Measurements from ENCODE around the gene JAKMIP2.

The JAKMIP2 gene

DNA sequence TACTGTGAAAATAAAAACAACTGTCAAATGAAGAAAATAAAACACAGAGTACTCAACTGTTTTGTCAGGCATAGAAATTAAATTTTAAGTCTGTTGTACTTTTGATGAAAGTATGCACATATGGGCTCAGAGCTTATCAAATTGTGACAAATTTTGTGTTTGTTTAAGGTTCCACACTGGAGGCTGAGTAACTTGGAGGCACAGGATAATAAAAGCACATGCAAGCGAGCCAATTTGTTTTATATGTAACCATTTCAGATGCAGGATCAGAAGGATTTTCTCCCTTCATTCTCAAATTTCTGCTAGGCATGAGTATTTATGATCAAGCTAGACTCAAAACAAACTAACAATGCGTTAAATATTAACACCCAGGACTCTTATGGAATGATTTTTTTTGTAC lies 87.8 kb downstream of the JAKMIP2 start:
- Histone ChIP-seq H3K4me2 (ENCODE audit: low read length) (no peak overlapping the region), H3K4me3 (ENCODE audit: low read length) (no peak overlapping the region), H3K36me3 (ENCODE audit: control insufficient read depth, low read length) (no peaks in the 10 kb centered on the region; the same call in 1 of the 2 replicates), H3K27ac (ENCODE audit: low read depth, low read length) (no peak overlapping the region), H3K9me3 (ENCODE audit: control insufficient read depth, insufficient read depth, low read length) (peaks cover 26% of the 10 kb centered on the region), H3K4me1 (ENCODE audit: control insufficient read depth, low read length) (no peaks in the 10 kb centered on the region), H3K9me2 (replicated peaks; ENCODE audit: control insufficient read depth, low read length) (no peaks in the 10 kb centered on the region), H3K27me3 (ENCODE audit: control insufficient read depth, low read length) (no peaks in the 10 kb centered on the region), H4K20me1 (ENCODE audit: control insufficient read depth, insufficient read depth, low read depth, low read length) (no peaks in the 10 kb centered on the region), H3K79me2 (ENCODE audit: control insufficient read depth, low read length) (no peaks in the 10 kb centered on the region), H3F3A (ENCODE audit: control insufficient read depth, insufficient read depth) (no peaks in the 10 kb centered on the region)
- TF ChIP-seq, protein P1, sequence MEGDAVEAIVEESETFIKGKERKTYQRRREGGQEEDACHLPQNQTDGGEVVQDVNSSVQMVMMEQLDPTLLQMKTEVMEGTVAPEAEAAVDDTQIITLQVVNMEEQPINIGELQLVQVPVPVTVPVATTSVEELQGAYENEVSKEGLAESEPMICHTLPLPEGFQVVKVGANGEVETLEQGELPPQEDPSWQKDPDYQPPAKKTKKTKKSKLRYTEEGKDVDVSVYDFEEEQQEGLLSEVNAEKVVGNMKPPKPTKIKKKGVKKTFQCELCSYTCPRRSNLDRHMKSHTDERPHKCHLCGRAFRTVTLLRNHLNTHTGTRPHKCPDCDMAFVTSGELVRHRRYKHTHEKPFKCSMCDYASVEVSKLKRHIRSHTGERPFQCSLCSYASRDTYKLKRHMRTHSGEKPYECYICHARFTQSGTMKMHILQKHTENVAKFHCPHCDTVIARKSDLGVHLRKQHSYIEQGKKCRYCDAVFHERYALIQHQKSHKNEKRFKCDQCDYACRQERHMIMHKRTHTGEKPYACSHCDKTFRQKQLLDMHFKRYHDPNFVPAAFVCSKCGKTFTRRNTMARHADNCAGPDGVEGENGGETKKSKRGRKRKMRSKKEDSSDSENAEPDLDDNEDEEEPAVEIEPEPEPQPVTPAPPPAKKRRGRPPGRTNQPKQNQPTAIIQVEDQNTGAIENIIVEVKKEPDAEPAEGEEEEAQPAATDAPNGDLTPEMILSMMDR (IDR thresholded peaks at IDR 0.05; ENCODE audit: low read depth, low read length, poor library complexity, severe bottlenecking) = no peak
- TF ChIP-seq EZH2phosphoT487 (IDR thresholded peaks at IDR 0.05; ENCODE audit: borderline replicate concordance, low read length) = no peak

DNA sequence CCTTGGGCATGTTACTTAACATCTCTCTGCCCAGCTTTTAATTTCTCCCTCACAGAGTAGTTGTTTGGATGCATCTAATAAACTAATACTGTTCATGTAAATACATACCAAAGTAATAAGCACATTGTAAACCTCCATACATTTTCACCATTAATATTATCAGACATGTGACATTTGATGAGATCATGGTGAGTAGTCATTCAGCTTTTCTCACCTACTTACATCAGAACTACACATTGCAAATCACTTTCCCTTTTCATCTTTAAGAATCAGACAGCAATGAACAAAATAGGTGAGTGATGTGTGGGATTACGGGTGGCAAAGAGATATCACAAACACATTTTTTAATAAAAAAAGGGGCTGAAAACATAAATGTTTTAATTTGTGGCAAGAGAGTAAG lies 89.3 kb downstream of the JAKMIP2 start:
- Histone ChIP-seq H3K9me2 (replicated peaks; ENCODE audit: control insufficient read depth, low read length) (no peaks in the 10 kb centered on the region), H3K79me2 (ENCODE audit: control insufficient read depth, low read length) (no peaks in the 10 kb centered on the region)

DNA sequence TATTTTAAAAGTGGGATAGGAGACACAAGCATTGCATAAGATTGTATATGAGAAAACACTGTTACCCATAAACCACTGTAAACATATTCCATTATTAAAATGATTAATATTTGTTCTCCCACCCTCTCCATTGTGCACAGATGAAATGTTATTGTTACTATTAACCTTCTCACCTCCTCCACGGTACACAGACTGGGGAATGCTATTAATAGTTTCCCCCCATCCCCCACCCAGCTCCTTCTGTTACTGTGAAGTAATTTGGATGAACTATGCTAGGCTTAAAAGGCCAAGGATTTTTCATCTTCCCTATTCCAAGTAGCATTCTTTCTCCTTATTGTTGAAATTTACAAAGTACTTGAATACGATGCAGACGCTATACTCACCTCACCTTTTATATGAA lies 91.4 kb downstream of the JAKMIP2 start:
- Histone ChIP-seq H3K4me3 (ENCODE audit: low read length) (no peak overlapping the region), H3K9me3 (ENCODE audit: control insufficient read depth, insufficient read depth, low read length) (no peaks in the 10 kb centered on the region), H3F3A (ENCODE audit: control insufficient read depth, insufficient read depth) (no peaks in the 10 kb centered on the region), H4K20me1 (ENCODE audit: control insufficient read depth, insufficient read depth, low read depth, low read length) (no peaks in the 10 kb centered on the region), H3K27me3 (ENCODE audit: control insufficient read depth, low read length) (no peaks in the 10 kb centered on the region), H3K9me2 (replicated peaks; ENCODE audit: control insufficient read depth, low read length) (no peaks in the 10 kb centered on the region), H3K79me2 (ENCODE audit: control insufficient read depth, low read length) (no peaks in the 10 kb centered on the region), H3K4me1 (ENCODE audit: control insufficient read depth, low read length) (no peaks in the 10 kb centered on the region), H3K36me3 (ENCODE audit: control insufficient read depth, low read length) (no peaks in the 10 kb centered on the region), H3K4me2 (ENCODE audit: low read length) (no peak overlapping the region), H3K27ac (ENCODE audit: low read depth, low read length) (no peak overlapping the region)
- TF ChIP-seq EZH2phosphoT487 (IDR thresholded peaks at IDR 0.05; ENCODE audit: borderline replicate concordance, low read length) = no peak
- TF ChIP-seq, protein P1 (IDR thresholded peaks at IDR 0.05; ENCODE audit: low read depth, low read length, poor library complexity, severe bottlenecking) = no peak

More for the DNA sequence above, 89.3 kb downstream of the JAKMIP2 start:
- Histone ChIP-seq H3K9me3 (ENCODE audit: control insufficient read depth, insufficient read depth, low read length) (peaks cover 12% of the 10 kb centered on the region), H3K27ac (ENCODE audit: low read depth, low read length) (no peak overlapping the region), H3K4me3 (ENCODE audit: low read length) (no peak overlapping the region), H3K36me3 (ENCODE audit: control insufficient read depth, low read length) (no peaks in the 10 kb centered on the region), H3K4me1 (ENCODE audit: control insufficient read depth, low read length) (no peaks in the 10 kb centered on the region), H3K27me3 (ENCODE audit: control insufficient read depth, low read length) (no peaks in the 10 kb centered on the region), H3F3A (ENCODE audit: control insufficient read depth, insufficient read depth) (no peaks in the 10 kb centered on the region), H4K20me1 (ENCODE audit: control insufficient read depth, insufficient read depth, low read depth, low read length) (no peaks in the 10 kb centered on the region), H3K4me2 (ENCODE audit: low read length) (no peak overlapping the region)
- TF ChIP-seq EZH2phosphoT487 (IDR thresholded peaks at IDR 0.05; ENCODE audit: borderline replicate concordance, low read length) = no peak
- TF ChIP-seq, protein P1 (IDR thresholded peaks at IDR 0.05; ENCODE audit: low read depth, low read length, poor library complexity, severe bottlenecking) = no peak

All from DOHH2 (cell line).